ENCODE results near the gene NQO1.

DNA sequence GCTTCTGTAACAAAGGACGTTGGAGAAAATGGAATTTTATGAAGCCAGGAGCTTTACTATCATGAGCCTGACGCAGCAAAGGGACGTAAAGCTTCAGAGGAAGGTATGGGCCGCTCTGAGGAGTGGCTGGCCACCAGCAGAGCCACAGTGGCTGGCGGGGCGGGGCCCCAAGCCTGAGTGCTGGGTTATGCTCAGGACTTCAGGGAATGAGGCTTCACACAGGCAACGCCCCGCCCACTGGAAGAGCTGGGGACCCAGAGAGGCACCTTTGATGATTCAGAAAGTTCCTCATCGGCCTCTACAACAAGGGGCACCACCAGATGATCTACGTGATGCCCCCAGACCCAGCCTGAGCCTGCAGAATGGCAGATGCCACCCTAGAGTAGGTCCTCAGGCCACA, 19.6 kb upstream of the NQO1 start:
- TF ChIP-seq, protein P1, sequence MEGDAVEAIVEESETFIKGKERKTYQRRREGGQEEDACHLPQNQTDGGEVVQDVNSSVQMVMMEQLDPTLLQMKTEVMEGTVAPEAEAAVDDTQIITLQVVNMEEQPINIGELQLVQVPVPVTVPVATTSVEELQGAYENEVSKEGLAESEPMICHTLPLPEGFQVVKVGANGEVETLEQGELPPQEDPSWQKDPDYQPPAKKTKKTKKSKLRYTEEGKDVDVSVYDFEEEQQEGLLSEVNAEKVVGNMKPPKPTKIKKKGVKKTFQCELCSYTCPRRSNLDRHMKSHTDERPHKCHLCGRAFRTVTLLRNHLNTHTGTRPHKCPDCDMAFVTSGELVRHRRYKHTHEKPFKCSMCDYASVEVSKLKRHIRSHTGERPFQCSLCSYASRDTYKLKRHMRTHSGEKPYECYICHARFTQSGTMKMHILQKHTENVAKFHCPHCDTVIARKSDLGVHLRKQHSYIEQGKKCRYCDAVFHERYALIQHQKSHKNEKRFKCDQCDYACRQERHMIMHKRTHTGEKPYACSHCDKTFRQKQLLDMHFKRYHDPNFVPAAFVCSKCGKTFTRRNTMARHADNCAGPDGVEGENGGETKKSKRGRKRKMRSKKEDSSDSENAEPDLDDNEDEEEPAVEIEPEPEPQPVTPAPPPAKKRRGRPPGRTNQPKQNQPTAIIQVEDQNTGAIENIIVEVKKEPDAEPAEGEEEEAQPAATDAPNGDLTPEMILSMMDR (conservative IDR thresholded peaks at IDR 0.05; ENCODE audit: low read depth, low read length): no peak
- TF ChIP-seq EZH2phosphoT487 (IDR thresholded peaks at IDR 0.05; ENCODE audit: borderline replicate concordance, low read length) (no peak), EZH2 (IDR thresholded peaks at IDR 0.05; ENCODE audit: low read length, unreplicated experiment) (no peak)
